ENCODE measurements around the gene TMEM260. TPM values are rescaled to one million over a fixed set of nuclear protein-coding genes. Genes with fewer than 3 reads are reported as not detected.

The TMEM260 gene
- 10 to 100 TPM; 21.2 to 36.6 (median 34.7) TPM for polyA plus RNA-seq (ENCODE audit: insufficient read length in 4 of 4)

GRCh38 chr14:56579345-56580220, at the start of gene TMEM260:
TMEM260 (plus strand) TSS chr14:56579798; CDS start chr14:56579915, 117 bp downstream.
- peak; percentile 80 to 81 (median 80) for DNase-seq (ENCODE audit: low read depth in 4 of 4, low spot score in 3 of 4)

DNA sequence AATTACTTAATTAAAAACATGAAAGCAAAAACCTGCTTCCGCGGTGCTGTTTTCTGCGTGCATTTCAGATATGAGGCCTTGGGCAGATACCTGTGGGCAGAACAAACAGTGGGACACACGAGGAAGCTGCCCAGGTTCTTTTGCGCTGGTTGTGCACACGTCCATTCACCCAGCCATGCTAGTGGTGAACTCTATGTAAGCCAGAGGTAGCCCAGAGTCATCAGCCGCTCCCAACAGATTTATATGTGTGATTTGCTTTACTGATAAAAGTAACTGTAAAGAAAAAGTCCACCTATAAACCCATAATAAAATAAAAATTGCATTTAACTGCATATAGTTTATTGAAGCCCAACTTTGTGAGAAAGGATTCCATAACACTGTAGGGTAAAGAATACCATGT, 47.1 kb upstream of the TMEM260 start:
- no peak for DNase-seq (ENCODE audit: low read depth in 4 of 4, low spot score in 3 of 4)

GRCh38 chr14:56534656-56535055, 44.9 kb upstream of the TMEM260 start:
- DNase-seq (ENCODE audit: low read depth in 4 of 4, low spot score in 3 of 4): no peak

GRCh38 chr14:56539862-56540261, 39.7 kb upstream of the TMEM260 start:
- DNase-seq (ENCODE audit: low read depth in 4 of 4, low spot score in 3 of 4): no peak

DNA sequence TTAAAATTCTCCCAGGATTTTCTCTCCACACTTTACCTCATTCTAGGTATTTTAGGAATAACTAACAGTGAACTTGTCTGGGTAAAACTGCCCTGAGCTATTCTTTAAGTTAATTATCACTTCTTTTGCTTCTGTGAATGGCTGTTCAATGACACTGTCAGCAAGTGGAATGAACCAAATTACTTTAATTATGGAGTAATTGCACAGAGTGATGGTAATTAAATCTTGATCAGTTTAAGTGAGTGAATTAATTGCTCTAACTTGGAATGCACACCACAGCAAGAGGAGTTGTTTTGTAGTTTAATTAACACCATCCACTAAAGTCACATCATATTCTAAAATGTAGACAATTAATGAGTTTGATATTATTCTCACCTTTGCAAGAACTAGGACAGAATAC, 36.2 kb upstream of the TMEM260 start:
- DNase-seq (ENCODE audit: low read depth in 4 of 4, low spot score in 3 of 4): no peak

GRCh38 chr14:56549721-56550120, 29.9 kb upstream of the TMEM260 start:
- no peak for DNase-seq (ENCODE audit: low read depth in 4 of 4, low spot score in 3 of 4)

- no peak for DNase-seq (ENCODE audit: low read depth in 4 of 4, low spot score in 3 of 4)
Measured at GRCh38 chr14:56552615-56553014, 27.0 kb upstream of the TMEM260 start.

DNA sequence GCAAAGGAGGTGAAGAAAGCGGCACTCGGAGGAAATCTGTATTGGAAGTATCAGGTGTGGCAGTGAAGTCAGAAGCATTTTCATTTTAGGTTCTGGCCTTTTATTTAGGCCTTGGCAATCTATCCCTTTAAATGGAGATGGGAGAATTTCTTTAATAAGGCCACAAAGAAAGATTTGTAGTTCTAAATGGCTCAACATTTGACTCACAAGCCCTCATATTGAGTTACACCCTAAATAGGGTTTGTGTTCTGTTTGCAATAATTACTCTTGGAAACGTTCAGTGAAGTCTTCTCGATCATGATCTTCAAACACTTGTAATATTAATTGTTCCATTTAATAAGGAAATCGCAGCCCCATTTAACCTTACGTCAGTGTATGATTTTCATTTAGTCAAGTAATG, 25.3 kb upstream of the TMEM260 start:
- DNase-seq (ENCODE audit: low read depth in 4 of 4, low spot score in 3 of 4): no peak

GRCh38 chr14:56555921-56556570, 23.6 kb upstream of the TMEM260 start:
- peak in 2 of 4 donors; percentile 10 for DNase-seq (ENCODE audit: low read depth in 4 of 4, low spot score in 3 of 4)

GRCh38 chr14:56559182-56559581, 20.4 kb upstream of the TMEM260 start:
- DNase-seq (ENCODE audit: low read depth in 4 of 4, low spot score in 3 of 4): no peak

- no peak for DNase-seq (ENCODE audit: low read depth in 4 of 4, low spot score in 3 of 4)
Measured at GRCh38 chr14:56561606-56562005, 18.0 kb upstream of the TMEM260 start.

- DNase-seq (ENCODE audit: low read depth in 4 of 4, low spot score in 3 of 4): no peak
Measured at GRCh38 chr14:56562883-56563282, 16.7 kb upstream of the TMEM260 start.

GRCh38 chr14:56569174-56569573, 10.4 kb upstream of the TMEM260 start:
- DNase-seq (ENCODE audit: low read depth in 4 of 4, low spot score in 3 of 4): no peak

GRCh38 chr14:56570295-56570694, 9.3 kb upstream of the TMEM260 start:
- no peak for DNase-seq (ENCODE audit: low read depth in 4 of 4, low spot score in 3 of 4)

- no peak for DNase-seq (ENCODE audit: low read depth in 4 of 4, low spot score in 3 of 4)
Measured at GRCh38 chr14:56580221-56580711, 668 bp downstream of the TMEM260 start.

DNA sequence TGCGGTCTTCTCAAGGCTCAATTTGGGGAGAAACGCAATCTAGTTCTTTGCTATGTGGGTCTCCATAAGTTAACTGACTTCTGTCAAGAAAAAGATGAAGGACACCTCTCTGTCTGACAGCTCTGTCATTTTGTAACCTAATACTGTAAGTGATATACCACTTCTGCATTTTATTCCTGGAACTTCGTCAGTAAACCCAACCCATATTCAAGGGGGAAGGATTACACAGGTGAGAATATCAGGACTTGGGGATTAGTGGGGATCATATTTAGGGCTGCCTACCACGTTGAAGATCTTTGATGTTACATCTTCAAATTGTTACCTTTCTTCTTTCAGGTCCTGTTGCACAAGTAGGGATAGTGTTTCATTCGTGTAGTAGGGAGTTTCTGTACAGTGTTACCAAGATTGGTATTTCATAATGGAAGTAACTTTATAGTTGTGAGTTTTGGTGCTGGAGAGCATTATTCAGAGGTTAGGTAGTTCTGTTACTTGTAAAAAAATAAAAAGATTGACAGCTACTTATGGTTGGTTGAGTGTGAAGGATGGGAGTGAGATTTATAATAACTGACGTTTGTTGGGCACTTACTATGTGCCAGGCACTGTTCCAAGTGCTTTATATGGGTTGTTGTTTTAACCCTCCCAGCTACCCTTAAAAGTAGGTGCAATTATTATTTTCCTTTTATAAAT, 1.6 kb downstream of the TMEM260 start:
- no peak for DNase-seq (ENCODE audit: low read depth in 4 of 4, low spot score in 3 of 4)

GRCh38 chr14:56585461-56586084, 6.0 kb downstream of the TMEM260 start:
- DNase-seq (ENCODE audit: low read depth in 4 of 4, low spot score in 3 of 4): no peak

GRCh38 chr14:56587701-56588100, 8.1 kb downstream of the TMEM260 start:
- no peak for DNase-seq (ENCODE audit: low read depth in 4 of 4, low spot score in 3 of 4)

DNA sequence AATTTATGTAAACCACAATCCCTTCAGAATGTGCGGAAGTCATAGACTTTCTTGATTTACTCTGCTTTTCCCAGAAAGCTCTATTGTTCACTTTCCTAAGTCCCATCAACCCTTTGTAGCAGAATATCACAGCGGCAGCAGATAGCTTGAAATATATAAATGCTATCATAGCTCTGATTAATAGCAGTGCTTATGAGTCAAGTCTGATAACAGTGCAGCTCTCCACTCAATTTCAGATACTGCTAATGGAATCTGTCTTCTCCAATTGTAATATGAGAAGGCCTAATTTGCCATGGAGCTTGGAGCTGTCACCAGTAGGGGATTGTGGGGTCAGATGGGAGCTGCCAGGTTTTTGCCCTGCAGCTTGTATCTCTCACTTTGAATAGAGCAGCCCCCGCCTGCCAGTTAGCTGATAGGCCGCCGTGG, 10.9 kb downstream of the TMEM260 start:
- no peak for DNase-seq (ENCODE audit: low read depth in 4 of 4, low spot score in 3 of 4)

DNA sequence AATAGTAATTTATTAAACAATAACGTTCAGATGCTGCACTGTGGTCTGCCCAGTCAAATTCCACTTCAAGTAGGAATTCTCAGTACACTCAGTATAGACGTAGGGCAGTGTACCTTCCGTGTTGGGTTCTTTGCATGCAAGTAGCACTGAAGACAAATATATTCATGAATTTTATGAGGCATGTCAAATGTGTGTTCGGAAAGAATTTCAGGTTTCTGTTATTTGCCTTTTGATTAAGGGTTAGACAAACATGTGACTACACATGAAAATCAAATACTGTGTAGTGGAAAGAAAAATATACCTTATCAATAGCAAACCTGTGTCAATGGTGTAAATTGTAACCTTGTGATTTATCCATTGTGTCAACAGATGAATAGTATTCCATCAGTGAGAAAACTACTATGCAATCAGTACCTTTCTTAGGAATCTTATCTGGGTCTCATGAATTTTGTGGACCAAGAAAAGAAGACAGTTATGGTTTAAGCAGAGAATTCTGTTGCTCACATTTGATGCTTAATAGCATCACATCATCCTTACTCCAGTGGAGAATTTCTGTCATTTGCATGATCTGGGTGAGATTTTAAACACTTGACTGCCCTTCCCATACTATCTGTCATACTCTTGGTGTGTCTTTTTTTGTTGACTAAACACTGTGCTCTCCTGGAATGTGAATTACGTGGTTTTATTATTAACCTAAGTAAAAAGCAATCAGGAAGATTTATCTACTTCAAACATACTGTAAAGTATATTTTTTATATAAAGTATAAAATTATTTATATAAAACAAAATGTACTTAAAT, 13.3 kb downstream of the TMEM260 start:
- DNase-seq (ENCODE audit: low read depth in 4 of 4, low spot score in 3 of 4): no peak
